HCT116 (cell line): ENCODE results near the gene SEC14L6. TPM values are rescaled to one million over a fixed set of nuclear protein-coding genes. Genes with fewer than 3 reads are reported as not detected.

Experiments
- ATAC-seq: fragments of 200-7000 bp; cut with Tn5 transposase; 2 replicates; pipeline ENCODE4 v1.9.1; 2020; ENCODE audit warnings: mild to moderate bottlenecking, moderate library complexity
- BruUV-seq: library from RNA; stranded (reverse); fragments of 400-500 nt; replicated peaks from 2 replicates; lab custom pipeline; 2021; lab: Mats Ljungman, UMichigan
- CTCF ChIA-PET: fragments of 300-600 bp; sonication (Branson Sonifier 250); formaldehyde crosslinking; loops from one replicate; lab custom pipeline; 2021; ENCODE audit warnings: antibody characterized with exemption; lab: Charles Lee
- POLR2A ChIA-PET: fragments of 300-600, 350-600 bp; sonication (Branson Sonifier 250); formaldehyde crosslinking; loops from one replicate; lab custom pipeline; 2021; ENCODE audit warnings: antibody characterized with exemption; lab: Charles Lee
- RAD21 ChIA-PET, 2 experiments: fragments of 300-600 bp; sonication (Branson Sonifier 250); formaldehyde crosslinking; loops; one replicate each; lab custom pipeline; 2023; ENCODE audit warnings: low total read pairs in 2 of 2; ENCODE audit not compliant: uncharacterized antibody in 2 of 2, unreplicated experiment in 2 of 2, low non-redundant PET in 1 of 2; lab: Charles Lee
- DNase-seq: peaks from one replicate; pipeline ENCODE4 v3.0.0-alpha.2; 2010; ENCODE audit warnings: low read depth, low spot score
- H2AFZ ChIP-seq: fragments of 200-600 bp; shearing (Covaris generic), sonication (generic); 2 replicates; pipeline ENCODE4 v1.6.1; 2017; ENCODE audit warnings: low read depth, mixed run types, mixed read lengths, antibody characterized with exemption, low read length; ENCODE audit not compliant: poor library complexity, severe bottlenecking
- H3K27ac ChIP-seq: 2 replicates; pipeline ENCODE4 v1.5.1; 2012; ENCODE audit warnings: low read depth, low read length
- H3K27me3 ChIP-seq: fragments of 200-600 bp; sonication (generic); 2 replicates; pipeline ENCODE4 v1.6.1; 2016; ENCODE audit warnings: mixed run types, low read length, mixed read lengths; ENCODE audit not compliant: insufficient read depth
- H3K36me3 ChIP-seq, 2 experiments: fragments of 200-500 bp in 1 of 2; fragments of 200-600 bp in 1 of 2; sonication (Bioruptor generic) in 1 of 2; sonication (generic) in 1 of 2; 2 replicates each; pipeline versions ENCODE4 v1.5.1 to v1.6.1; 2014 to 2016; ENCODE audit warnings: low read length in 2 of 2, inconsistent platforms in 1 of 2, mixed read lengths in 1 of 2, mixed run types in 1 of 2; ENCODE audit not compliant: insufficient read depth in 2 of 2, control insufficient read depth in 1 of 2
- H3K4me1 ChIP-seq, 2 experiments: fragments of 200-600 bp in 1 of 2; sonication (generic) in 1 of 2; 2 replicates each; pipeline versions ENCODE4 v1.5.1 to v1.6.1; 2012 to 2017; ENCODE audit warnings: low read length in 2 of 2, inconsistent platforms in 1 of 2, mild to moderate bottlenecking in 1 of 2, mixed read lengths in 1 of 2, mixed run types in 1 of 2, moderate library complexity in 1 of 2; ENCODE audit not compliant: insufficient read depth in 2 of 2, control insufficient read depth in 1 of 2
- H3K4me2 ChIP-seq: fragments of 200-600 bp; sonication (generic); 2 replicates; pipeline ENCODE4 v1.6.1; 2017; ENCODE audit warnings: mixed run types, low read length, mixed read lengths
- H3K4me3 ChIP-seq, 2 experiments: fragments of 200-600 bp in 1 of 2; sonication (generic) in 1 of 2; replicated peaks in 1 of 2; 2 replicates each; pipeline ENCODE4 v1.5.1; 2011 to 2016; ENCODE audit warnings: low read length in 2 of 2, control low read depth in 1 of 2, low read depth in 1 of 2, mild to moderate bottlenecking in 1 of 2, mixed read lengths in 1 of 2, mixed run types in 1 of 2
- H3K79me2 ChIP-seq: fragments of 200-600 bp; sonication (generic); 2 replicates; pipeline ENCODE4 v1.6.1; 2017; ENCODE audit warnings: mild to moderate bottlenecking, mixed run types, low read length, moderate library complexity, mixed read lengths; ENCODE audit not compliant: insufficient read depth
- H3K9ac ChIP-seq: fragments of 200-600 bp; sonication (generic); 2 replicates; pipeline ENCODE4 v1.6.1; 2016; ENCODE audit warnings: low read length, mixed read lengths
- H3K9me2 ChIP-seq: fragments of 200-600 bp; sonication (generic), shearing (Covaris generic); 2 replicates; pipeline ENCODE4 v1.6.1; 2017; ENCODE audit warnings: mixed run types, mild to moderate bottlenecking, moderate library complexity; ENCODE audit not compliant: insufficient read depth
- H3K9me3 ChIP-seq, 2 experiments: fragments of 200-500 bp in 1 of 2; fragments of 200-600 bp in 1 of 2; sonication (Bioruptor generic) in 1 of 2; sonication (generic) in 1 of 2; 2 replicates each; pipeline ENCODE4 v1.6.1; 2014 to 2017; ENCODE audit warnings: low read length in 2 of 2, mixed read lengths in 2 of 2, inconsistent platforms in 1 of 2, low read depth in 1 of 2, mild to moderate bottlenecking in 1 of 2, mixed run types in 1 of 2, moderate library complexity in 1 of 2; ENCODE audit not compliant: control insufficient read depth in 1 of 2, insufficient read depth in 1 of 2
- H4K20me1 ChIP-seq: fragments of 200-600 bp; sonication (generic), shearing (Covaris generic); 2 replicates; pipeline ENCODE4 v1.6.1; 2017; ENCODE audit warnings: mixed run types, mild to moderate bottlenecking, moderate library complexity; ENCODE audit not compliant: insufficient read depth
- CEBPB ChIP-seq: IDR thresholded peaks from 2 replicates; pipeline ENCODE4 v1.6.1; 2012; ENCODE audit warnings: low read depth
- EGR1 ChIP-seq: IDR thresholded peaks from 2 replicates; pipeline ENCODE4 v1.6.1; 2012; ENCODE audit warnings: low read depth
- ELF1 ChIP-seq: IDR thresholded peaks from 2 replicates; pipeline ENCODE4 v1.6.1; 2012; ENCODE audit warnings: low read depth, borderline replicate concordance
- EZH2 ChIP-seq: fragments of 200-600 bp; sonication (generic); IDR thresholded peaks from 2 replicates; pipeline ENCODE4 v1.6.1; 2017; ENCODE audit warnings: antibody characterized with exemption, mixed run types
- FOSL1 ChIP-seq: IDR thresholded peaks from 2 replicates; pipeline ENCODE4 v1.6.1; 2012; ENCODE audit warnings: low read depth
- POLR2A ChIP-seq: IDR thresholded peaks from 2 replicates; pipeline ENCODE4 v1.7.0; 2011; ENCODE audit warnings: borderline replicate concordance; ENCODE audit not compliant: insufficient read depth, insufficient read length; ENCODE audit errors: extremely low read depth
- POLR2AphosphoS5 ChIP-seq: IDR thresholded peaks from 2 replicates; pipeline ENCODE4 v1.6.1; 2011; ENCODE audit warnings: mild to moderate bottlenecking, low read depth, low read length, moderate library complexity
- RAD21 ChIP-seq: IDR thresholded peaks from 2 replicates; pipeline ENCODE4 v1.6.1; 2012; ENCODE audit warnings: low read depth, mild to moderate bottlenecking
- SRF ChIP-seq: IDR thresholded peaks from 2 replicates; pipeline ENCODE4 v1.6.1; 2012; ENCODE audit warnings: low read depth
- YY1 ChIP-seq: IDR thresholded peaks from 2 replicates; pipeline ENCODE4 v1.6.1; 2011; ENCODE audit warnings: low read length, low read depth, moderate library complexity, mild to moderate bottlenecking; ENCODE audit not compliant: insufficient replicate concordance; ENCODE audit errors: extremely low read depth
- ZFX ChIP-seq: fragments of 450-650 bp; IDR thresholded peaks from 2 replicates; pipeline ENCODE4 v1.6.1; 2017
- ZNF274 ChIP-seq: fragments of 200-500 bp; sonication (Bioruptor generic); IDR thresholded peaks from 2 replicates; pipeline ENCODE4 v1.6.1; 2014; ENCODE audit warnings: mild to moderate bottlenecking, low read depth, low read length, inconsistent platforms
- intact Hi-C: fragments of 100-400 bp; cut with micrococcal nuclease; formaldehyde crosslinking; loops from 2 replicates; pipeline ENCODE4 v1.10.0; 2022
- total RNA-seq: library from RNA; stranded (reverse); gene quantifications from one replicate; pipeline ENCODE4 v1.2.1, GENCODE V29; 2021; ENCODE audit not compliant: unreplicated experiment
- TF ChIP-seq, protein P1 (sequence below): IDR thresholded peaks from 2 replicates; pipeline ENCODE4 v1.6.1; 2011; ENCODE audit warnings: mild to moderate bottlenecking, low read length, moderate library complexity; ENCODE audit not compliant: insufficient replicate concordance; ENCODE audit errors: extremely low read depth
- TF ChIP-seq, protein P2 (sequence below): IDR thresholded peaks from 2 replicates; pipeline ENCODE4 v1.6.1; 2012
- TF ChIP-seq, protein P3 (sequence below), 3 experiments: fragments of 200-600 bp in 1 of 3; sonication (generic) in 1 of 3; IDR thresholded peaks in 2 of 3; conservative IDR thresholded peaks in 1 of 3; 2 replicates each; pipeline ENCODE4 v1.5.1; 2012 to 2017; ENCODE audit warnings: low read depth in 2 of 3, low read length in 2 of 3, antibody characterized with exemption in 1 of 3, borderline replicate concordance in 1 of 3, control low read depth in 1 of 3, mild to moderate bottlenecking in 1 of 3, mixed read lengths in 1 of 3, mixed run types in 1 of 3, moderate library complexity in 1 of 3; ENCODE audit not compliant: insufficient read depth in 1 of 3
- TF ChIP-seq, protein P4 (sequence below): IDR thresholded peaks from 2 replicates; pipeline ENCODE4 v1.6.1; 2012
- TF ChIP-seq, protein P5 (sequence below): IDR thresholded peaks from 2 replicates; pipeline ENCODE4 v1.6.1; 2012; ENCODE audit warnings: low read depth

SEC14L6 gene
- total RNA-seq, 1 experiment from 2014 or later: not detected

DNA sequence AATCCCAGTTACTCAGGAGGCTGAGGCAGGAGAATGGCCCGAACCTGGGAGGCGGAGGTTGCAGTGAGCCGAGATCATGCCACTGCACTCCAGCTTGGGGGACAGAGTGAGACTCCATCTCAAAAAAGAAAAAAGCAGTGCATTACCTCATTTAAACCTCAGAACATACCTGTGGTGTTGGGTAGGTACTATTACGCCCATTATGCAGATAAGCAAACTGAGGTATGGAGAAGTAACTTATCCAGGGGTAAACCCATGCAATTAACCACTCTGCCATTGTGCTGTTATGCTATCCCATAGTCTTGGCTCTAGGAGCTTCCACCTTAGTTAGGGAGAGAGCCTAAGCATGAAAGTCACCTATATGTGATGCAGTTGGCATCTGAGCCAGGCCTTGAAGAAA is 72.4 kb downstream of the SEC14L6 start:
- H3K9me3 ChIP-seq: no peaks in the 10 kb centered on the region
- H3K27ac ChIP-seq: no peak overlapping the region
- no peak for ATAC-seq
- H3K9ac ChIP-seq: no peak overlapping the region
- TF ChIP-seq ZFX (no peak), RAD21 (no peak), ZNF274 (no peak), FOSL1 (no peak), YY1 (no peak), SRF (no peak), POLR2A (no peak), EGR1 (no peak), CEBPB (no peak), EZH2 (no peak), POLR2AphosphoS5 (no peak), ELF1 (no peak)
- TF ChIP-seq, protein P1, sequence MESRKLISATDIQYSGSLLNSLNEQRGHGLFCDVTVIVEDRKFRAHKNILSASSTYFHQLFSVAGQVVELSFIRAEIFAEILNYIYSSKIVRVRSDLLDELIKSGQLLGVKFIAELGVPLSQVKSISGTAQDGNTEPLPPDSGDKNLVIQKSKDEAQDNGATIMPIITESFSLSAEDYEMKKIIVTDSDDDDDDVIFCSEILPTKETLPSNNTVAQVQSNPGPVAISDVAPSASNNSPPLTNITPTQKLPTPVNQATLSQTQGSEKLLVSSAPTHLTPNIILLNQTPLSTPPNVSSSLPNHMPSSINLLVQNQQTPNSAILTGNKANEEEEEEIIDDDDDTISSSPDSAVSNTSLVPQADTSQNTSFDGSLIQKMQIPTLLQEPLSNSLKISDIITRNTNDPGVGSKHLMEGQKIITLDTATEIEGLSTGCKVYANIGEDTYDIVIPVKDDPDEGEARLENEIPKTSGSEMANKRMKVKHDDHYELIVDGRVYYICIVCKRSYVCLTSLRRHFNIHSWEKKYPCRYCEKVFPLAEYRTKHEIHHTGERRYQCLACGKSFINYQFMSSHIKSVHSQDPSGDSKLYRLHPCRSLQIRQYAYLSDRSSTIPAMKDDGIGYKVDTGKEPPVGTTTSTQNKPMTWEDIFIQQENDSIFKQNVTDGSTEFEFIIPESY: no peak
- TF ChIP-seq, protein P2, sequence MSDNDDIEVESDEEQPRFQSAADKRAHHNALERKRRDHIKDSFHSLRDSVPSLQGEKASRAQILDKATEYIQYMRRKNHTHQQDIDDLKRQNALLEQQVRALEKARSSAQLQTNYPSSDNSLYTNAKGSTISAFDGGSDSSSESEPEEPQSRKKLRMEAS: no peak
- TF ChIP-seq, protein P3, sequence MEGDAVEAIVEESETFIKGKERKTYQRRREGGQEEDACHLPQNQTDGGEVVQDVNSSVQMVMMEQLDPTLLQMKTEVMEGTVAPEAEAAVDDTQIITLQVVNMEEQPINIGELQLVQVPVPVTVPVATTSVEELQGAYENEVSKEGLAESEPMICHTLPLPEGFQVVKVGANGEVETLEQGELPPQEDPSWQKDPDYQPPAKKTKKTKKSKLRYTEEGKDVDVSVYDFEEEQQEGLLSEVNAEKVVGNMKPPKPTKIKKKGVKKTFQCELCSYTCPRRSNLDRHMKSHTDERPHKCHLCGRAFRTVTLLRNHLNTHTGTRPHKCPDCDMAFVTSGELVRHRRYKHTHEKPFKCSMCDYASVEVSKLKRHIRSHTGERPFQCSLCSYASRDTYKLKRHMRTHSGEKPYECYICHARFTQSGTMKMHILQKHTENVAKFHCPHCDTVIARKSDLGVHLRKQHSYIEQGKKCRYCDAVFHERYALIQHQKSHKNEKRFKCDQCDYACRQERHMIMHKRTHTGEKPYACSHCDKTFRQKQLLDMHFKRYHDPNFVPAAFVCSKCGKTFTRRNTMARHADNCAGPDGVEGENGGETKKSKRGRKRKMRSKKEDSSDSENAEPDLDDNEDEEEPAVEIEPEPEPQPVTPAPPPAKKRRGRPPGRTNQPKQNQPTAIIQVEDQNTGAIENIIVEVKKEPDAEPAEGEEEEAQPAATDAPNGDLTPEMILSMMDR (IDR thresholded peaks at IDR 0.05 in 2 of 3, conservative IDR thresholded peaks at IDR 0.05 in 1 of 3; ENCODE audit: borderline replicate concordance in 1 of 3, insufficient read depth in 1 of 3, low read depth in 2 of 3, low read length in 2 of 3): no peak
- TF ChIP-seq, protein P4, sequence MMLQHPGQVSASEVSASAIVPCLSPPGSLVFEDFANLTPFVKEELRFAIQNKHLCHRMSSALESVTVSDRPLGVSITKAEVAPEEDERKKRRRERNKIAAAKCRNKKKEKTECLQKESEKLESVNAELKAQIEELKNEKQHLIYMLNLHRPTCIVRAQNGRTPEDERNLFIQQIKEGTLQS: no peak
- TF ChIP-seq, protein P5, sequence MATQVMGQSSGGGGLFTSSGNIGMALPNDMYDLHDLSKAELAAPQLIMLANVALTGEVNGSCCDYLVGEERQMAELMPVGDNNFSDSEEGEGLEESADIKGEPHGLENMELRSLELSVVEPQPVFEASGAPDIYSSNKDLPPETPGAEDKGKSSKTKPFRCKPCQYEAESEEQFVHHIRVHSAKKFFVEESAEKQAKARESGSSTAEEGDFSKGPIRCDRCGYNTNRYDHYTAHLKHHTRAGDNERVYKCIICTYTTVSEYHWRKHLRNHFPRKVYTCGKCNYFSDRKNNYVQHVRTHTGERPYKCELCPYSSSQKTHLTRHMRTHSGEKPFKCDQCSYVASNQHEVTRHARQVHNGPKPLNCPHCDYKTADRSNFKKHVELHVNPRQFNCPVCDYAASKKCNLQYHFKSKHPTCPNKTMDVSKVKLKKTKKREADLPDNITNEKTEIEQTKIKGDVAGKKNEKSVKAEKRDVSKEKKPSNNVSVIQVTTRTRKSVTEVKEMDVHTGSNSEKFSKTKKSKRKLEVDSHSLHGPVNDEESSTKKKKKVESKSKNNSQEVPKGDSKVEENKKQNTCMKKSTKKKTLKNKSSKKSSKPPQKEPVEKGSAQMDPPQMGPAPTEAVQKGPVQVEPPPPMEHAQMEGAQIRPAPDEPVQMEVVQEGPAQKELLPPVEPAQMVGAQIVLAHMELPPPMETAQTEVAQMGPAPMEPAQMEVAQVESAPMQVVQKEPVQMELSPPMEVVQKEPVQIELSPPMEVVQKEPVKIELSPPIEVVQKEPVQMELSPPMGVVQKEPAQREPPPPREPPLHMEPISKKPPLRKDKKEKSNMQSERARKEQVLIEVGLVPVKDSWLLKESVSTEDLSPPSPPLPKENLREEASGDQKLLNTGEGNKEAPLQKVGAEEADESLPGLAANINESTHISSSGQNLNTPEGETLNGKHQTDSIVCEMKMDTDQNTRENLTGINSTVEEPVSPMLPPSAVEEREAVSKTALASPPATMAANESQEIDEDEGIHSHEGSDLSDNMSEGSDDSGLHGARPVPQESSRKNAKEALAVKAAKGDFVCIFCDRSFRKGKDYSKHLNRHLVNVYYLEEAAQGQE: no peak
- no peaks in the 10 kb centered on the region for H3K4me1 ChIP-seq
- no peak overlapping the region for H3K4me3 ChIP-seq
- RAD21 ChIA-PET: no interaction called here
- H3K4me2 ChIP-seq: no peak overlapping the region
- DNase-seq: no peak
- CTCF ChIA-PET: no interaction called here
- POLR2A ChIA-PET: no interaction called here
- H3K36me3 ChIP-seq: no peaks in the 10 kb centered on the region
- no peaks in the 10 kb centered on the region for H3K9me2 ChIP-seq
- BruUV-seq: no TSS peak
- H4K20me1 ChIP-seq: no peaks in the 10 kb centered on the region
- H3K79me2 ChIP-seq: no peaks in the 10 kb centered on the region
- intact Hi-C loops: no loop called here
- no peak overlapping the region for H2AFZ ChIP-seq
- peaks cover 10% of the 10 kb centered on the region; the same call in 1 of the 2 replicates for H3K27me3 ChIP-seq
